OCI-M2 (cell line): ENCODE measurements around the gene MAPKAP1.
"Not testable (repeated sequence)": the region's sequence is repeated elsewhere in the genome, so short reads cannot be mapped to it uniquely, and the experiment has no call there.

ENCODE experiments used
- DNase-seq: peaks from one replicate; lab custom pipeline; 2025; ENCODE audit not compliant: unreplicated experiment; lab: John Stamatoyannopoulos, UW

MAPKAP1 gene

DNA sequence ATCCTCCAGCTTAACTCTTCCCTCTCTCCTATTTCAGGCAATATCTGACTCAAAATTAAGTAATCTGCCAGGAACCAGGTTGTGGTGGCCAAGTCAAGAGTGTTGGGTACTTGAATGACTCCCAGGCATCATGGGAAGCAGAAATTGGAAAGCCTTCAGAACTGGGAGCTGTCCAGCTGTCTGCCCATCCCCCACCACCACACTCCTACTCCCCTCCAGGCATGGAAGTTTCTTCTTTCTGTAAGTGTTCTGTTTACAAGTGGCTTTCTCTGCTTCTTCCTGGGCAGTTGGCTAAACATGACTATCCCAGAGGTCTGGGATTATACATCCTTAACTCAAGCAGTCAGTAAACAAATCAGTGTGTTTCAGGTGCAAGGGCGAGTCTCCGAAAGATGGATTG, 25.6 kb upstream of the MAPKAP1 start:
- no peak for DNase-seq

DNA sequence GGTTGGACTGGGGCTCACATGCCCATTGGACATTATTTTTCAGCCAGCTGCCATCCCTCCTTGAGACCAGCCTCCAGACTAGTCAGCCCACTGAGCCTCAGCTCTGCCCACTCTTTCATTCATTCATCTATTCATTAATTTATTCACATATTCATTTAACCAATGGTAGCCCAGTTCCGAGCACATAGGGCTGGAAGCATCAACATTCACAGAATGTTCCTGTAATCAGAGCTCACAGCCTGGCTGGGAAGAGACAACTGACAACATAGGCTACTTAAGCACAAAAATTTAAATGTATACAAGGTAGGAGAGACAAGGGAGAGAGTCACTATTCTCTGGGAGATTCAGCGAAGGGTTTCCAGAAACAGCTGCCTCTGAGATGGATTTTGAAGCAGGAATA, 23.2 kb upstream of the MAPKAP1 start:
- DNase-seq, result no peak

DNA sequence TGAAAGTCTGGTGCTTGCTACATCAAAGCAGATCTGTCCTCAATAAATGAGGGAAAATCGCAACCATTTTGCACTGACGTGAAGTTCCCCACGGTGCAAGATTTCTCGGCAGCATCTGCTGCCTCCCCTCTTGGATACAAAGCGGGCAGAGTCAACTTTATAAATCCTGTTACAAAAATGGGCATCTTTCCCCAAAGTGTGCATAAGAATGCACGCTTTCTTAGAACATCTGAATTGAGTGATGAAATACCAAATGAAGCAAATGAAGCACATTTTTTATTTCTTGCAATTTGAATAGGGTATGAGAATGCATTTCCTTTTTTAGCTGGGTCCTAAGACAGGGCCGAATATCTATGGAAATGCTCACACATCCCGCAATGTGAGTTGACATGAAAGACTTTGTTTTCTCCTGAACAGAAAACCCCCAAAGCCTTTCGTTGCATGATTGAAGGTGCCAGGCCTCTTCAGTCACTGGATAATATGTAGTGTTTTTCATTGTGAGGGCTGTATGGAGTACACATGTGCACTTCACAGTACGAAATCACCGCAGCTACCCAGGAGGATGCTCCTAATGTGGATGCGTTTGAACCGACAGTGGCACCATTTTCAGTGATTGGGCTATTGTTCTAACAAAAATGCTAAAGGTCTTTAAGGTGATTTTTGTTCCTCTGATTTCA, 19.6 kb upstream of the MAPKAP1 start:
- no peak for DNase-seq

DNA sequence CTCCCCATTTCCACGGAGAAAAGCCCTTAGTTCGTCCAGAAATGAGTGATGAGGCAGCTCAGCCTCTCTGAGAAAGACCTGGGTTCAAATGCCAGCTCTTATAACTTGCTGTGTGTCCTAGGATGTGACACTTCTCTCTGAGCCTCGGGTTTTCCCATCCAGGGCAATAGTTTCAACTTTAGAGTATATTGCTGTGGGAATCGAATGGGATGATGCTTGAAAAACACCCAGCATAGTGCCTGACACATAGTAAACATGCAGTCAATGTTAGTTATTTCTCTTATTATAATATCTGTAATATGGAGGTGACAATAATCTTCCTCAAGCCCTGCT, 430 bp upstream of the MAPKAP1 start:
- no peak for DNase-seq

DNA sequence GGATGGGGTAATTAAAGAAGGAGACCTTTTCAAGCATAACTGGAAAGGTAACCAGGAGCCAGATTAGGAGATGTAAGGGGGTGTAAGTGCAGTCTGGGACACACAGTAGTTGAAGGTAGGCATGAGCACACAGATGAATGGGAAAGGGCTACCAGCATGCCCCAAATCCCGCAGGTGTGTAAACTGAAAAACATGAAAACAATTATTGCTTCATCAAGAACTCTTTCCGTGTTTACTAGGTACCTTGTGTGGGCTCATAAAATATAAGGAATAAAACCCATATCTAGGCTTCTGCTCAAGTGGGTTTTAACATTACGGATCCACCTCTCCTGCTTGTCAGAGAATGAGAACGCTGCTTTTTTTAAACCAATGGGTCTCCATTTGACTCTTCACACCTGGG, 1.1 kb downstream of the MAPKAP1 start:
- DNase-seq, result no peak

DNA sequence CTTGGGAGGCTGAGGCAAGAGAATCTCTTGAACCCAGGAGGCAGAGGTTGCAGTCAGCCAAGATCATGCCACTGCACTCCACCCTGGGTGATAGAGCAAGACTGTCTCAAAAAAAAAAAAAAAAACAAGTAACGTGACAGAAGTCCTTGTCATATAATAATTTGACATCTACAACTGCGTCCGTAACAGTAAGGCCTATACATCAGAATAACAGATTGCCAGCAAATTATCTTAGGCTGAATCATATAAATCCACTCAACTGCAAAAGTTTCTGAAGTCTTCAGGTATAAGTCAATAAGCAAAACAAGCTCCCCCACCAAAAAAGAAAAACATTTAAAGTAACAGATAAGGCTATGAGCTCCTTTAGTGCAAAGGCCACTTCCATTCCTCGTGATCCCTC, 3.3 kb downstream of the MAPKAP1 start:
- no peak for DNase-seq

DNA sequence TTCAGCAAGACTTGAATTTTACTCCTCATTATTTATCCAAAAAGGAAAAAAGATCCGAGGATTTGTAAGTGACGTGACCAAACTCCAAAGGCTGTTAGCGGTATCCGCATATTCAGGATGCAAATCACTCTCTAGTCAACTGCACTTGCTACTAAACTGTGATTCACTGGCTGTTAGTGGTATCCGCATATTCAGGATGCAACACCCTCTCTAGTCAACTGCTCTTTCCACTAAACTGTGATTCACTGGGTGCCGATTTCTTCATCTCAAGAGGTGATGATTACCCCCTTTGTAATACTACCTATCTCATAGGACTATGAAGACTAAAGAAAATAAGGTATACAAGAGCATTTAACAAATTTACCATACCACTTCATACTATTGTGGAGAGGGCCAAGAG, 5.7 kb downstream of the MAPKAP1 start:
- no peak for DNase-seq

DNA sequence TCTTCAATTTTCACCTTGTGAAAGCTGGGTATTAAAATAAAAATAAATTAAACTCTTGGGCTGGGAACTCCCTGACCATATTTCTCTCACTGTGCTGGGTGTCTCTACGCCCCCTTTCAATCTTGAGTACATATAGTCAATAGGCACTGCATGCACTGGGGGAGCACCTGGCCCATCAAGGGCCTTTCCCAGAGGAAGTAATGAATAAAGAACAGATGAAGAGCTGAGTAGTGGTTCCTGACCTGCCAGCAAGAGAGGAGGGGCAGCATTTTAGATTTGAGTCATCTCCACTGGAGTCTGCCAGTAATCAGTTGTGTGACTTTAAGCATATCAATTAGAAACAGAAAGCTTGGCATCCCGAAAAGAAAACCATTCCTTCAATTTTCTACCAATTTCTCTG, 6.2 kb downstream of the MAPKAP1 start:
- DNase-seq, result no peak

DNA sequence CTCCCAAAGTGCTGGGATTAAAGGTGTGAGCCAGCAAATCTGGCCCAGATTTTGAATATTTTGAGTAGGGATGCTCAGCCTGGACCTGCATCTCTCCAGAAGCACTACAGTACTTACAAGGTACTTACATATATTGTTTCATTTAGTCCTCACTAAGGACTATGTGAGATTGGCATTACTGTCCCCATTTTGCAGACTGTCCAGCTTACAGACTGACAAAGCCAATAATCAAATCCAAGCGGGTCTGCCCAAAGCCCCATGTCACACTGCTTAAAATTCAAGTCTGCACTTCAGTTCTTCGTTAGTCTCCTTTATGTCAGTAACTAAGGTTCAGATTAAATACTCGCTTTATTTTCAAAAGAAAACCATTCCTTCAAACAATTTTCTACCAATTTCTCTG, 7.1 kb downstream of the MAPKAP1 start:
- no peak for DNase-seq

DNA sequence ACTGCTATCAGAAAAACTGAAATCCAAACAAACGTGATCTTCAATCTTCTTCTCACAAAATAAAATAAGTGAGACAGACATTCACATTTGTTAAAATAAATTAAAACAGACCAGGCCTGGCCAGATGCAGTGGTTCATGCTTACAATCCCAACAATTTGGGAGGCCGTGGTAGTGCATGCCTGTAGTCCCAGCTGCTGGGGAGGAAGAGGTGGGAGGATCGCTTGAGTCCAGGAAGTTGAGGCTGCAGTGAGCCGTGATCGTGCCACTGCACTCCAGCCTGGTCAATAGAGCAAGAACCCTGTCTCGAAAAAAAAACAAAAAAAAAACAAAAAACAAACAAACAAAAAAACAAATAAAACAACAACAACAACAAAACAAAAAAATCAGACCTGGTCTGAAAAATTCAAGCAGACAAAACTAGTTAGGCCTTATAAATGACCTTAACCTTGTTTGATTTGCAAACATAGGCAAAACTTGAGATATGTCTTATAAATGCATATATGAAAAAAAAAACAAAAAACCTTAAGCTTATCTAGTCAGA, 10.8 kb downstream of the MAPKAP1 start:
- DNase-seq, result no peak

DNA sequence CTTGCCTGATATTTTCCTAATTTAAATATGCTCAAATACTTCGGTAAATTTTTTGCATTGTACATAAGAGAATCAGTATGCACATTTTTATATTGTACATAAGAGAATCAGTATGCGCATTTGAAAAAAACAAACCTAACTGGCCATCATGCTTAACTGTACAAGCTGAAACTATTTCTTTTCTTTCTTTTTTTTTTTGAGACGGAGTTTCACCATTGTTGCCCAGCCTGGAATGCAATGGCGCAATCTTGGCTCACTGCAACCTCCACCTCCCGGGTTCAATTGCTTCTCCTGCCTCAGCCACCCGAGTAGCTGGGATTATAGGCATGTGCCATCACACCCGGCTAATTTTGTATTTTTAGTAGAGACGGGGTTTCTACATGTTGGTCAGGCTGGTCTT, 11.5 kb downstream of the MAPKAP1 start:
- not testable (repeated sequence) for DNase-seq

DNA sequence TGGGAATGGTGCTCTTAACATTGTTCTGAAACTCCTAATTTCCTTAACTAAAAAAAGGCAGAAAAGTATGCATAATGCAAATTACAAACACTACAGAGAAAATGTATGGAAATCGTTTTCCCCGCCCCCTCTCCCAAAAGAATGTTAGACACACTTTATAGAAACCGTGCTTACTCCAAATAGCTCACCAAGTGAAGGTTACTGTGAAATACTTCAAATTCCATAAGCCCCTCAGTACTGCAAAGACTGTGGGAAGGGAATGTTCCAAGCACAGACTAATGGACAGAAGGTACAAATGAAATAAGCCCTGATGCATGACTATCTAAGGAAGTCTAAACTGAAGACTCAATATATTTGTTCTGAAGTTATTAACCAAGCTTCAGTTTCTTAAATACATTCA, 12.5 kb downstream of the MAPKAP1 start:
- DNase-seq, result no peak

DNA sequence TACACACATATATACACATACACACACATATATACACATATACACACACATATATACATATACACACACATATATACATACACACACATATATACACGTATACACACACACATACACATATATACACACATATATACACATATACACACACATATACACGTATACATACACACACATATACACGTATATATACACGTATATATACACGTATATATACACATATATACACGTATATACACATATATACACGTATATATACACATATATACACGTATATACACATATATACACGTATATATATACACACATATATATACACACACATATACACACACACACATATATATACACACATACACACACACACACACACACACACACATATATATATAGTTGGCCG, 13.5 kb downstream of the MAPKAP1 start:
- not testable (repeated sequence) for DNase-seq

DNA sequence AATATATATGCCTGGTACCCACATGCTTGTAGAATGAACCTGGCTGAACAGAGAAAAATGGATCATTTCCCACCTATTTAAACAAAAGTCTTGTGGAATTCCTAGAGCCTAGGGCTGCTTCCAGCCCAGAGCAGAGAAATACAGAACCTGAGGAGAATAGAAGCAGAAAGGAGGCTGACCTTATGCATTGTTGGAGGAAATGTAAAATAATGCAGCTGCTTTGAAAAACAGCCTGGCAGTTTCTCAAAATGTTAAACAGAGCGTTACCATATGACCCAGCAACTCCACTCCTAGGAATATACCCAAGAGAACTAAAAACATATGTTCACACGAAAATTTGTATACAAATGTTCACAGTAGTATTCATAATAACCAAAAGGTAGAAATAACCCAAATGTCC, 15.1 kb downstream of the MAPKAP1 start:
- DNase-seq, result no peak

DNA sequence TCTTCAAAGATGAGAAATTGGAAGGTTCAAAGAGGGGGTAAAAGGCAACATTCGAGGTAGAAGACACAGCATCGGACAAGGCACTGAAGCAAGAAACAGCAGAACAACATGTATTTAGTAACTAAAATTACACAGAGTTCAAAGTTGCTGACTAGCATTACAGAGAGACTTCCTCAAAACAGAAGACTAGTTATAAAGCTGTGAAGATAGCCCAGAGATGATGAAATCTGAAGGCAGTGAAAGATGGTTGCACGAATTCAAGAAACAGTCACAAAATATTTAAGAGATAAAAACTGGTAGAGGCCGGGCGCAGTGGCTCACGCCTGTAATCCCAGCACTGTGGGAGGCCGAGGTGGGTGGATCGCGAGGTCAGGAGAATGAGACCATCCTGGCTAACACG, 16.3 kb downstream of the MAPKAP1 start:
- DNase-seq, result no peak

DNA sequence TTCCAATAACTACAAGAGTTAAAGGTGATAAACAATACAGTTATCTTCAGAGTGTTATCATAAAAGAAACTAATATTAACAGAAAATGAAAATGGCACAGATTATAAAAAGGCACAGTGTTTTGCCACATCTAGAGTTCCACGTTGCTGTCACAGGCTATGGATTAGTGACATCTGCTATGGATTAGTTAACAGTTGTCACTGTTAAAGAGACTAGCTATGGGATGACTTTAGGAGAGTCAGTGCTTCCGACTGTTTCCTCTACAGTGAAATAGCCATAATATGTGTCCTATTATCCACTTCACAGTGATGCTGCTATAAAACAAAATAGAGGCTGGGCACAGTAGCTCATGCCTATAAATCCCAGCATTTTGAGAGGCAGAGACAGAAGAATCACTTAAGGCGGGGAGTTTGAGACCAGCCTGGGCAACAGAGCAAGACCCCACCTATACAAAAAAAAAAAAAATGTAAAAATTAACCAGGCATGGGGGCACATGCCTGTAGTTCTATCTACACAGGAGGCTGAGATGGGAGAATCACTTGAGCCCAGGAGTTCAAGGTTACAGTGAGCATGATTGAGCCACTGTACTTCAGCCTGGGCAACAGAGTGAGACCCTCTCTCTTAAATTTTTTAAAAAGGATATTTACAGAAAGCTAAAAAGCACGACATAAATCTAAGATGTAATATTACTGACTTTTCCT, 19.7 kb downstream of the MAPKAP1 start:
- DNase-seq, result no peak

DNA sequence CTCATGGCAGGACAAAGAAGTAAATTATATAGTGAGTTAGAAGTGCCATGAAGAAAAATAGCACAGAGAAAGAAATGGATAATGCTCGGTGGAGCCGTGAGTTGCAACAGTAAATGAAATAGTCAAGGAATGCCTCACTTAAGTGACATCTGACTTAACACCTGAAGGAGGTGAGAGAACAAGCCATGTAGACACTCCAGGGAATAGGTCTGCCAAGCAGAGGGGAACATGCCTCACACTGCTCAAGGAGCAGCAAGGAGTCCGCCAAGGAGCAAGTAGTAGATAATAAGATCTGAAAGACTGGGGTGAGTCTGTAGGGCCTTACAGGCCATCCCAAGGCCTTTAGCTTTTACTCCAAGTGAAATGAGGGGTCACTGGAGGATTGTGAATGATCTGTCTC, 21.8 kb downstream of the MAPKAP1 start:
- no peak for DNase-seq

DNA sequence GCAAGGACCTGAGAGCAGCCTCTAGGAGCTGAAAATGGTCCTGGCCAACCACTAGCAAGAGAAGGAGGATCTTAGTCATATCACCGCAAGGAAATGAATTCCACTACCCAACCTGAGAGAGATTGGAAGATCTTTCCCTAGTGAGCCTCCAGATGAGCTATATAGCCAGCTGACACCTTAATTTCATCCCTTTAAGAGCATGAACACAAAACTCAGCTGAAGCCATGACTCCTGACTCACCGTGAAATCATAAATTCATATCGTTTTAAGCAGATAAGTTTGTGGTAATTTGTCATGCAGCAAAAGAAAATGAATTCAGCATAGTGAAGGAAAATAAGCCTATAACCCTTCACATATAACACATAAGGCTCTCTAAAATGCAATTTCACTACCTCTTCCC, 23.5 kb downstream of the MAPKAP1 start:
- DNase-seq, result no peak

DNA sequence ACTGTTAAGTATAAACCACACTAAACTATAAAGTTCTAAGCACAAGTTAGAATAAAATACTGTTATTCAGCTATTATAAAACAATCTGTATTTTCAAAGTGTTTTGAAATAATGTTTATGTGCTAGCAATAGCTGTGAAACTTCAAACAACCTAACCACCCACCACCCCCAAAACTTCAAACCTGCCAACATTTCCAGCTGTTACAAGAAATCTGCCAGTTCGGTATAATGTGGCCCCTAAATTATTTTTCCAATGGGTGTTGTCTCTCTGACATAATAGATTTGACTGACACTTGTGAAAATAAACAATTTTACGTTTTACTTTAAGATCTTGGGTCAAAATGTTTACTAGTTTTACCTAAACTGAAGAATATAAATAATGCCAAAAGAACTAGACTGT, 24.7 kb downstream of the MAPKAP1 start:
- DNase-seq, result no peak

DNA sequence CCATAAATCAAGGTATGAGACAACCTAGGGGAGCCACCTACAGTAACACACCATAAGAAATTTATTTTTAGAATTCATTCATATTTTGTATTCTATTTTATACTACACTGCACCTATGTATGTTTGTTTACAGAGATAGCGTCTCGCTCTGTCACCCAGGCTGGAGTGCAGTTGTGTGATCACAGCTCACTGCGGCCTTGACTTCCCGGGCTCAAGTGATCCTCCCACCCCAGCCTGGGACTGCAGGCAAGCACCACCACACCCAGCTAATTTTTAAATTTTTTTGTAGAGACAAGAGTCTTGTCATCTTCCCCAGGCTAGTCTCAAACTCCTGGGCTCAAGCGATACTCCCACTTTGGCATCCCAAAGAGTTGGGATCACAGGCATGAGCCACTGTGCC, 25.4 kb downstream of the MAPKAP1 start:
- no peak for DNase-seq

DNA sequence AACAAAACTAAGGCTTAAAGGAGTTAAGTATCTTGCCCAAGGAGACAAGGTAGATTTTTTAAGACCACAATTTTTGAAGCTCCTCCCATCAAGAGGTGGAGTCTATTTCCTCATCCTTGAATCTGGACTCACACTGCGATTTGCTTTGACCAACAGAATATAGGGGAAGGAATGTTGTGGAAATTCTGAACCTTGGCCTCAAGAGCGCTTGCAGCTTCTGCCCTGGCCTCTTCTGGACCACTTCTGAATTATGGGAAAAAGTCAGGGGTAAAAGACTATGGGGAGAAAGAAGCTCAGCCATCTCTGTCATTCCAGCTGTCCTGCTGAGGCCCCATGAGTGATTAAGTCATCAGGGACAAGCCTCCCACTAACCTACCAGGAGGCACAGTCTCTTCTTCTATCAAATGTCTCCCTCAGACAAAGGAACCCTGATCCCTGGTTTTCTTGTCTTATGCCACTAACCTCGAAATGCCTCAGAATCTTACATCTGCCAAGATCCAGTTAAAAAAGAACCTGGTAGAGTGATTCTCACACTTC, 25.9 kb downstream of the MAPKAP1 start:
- DNase-seq, result no peak

DNA sequence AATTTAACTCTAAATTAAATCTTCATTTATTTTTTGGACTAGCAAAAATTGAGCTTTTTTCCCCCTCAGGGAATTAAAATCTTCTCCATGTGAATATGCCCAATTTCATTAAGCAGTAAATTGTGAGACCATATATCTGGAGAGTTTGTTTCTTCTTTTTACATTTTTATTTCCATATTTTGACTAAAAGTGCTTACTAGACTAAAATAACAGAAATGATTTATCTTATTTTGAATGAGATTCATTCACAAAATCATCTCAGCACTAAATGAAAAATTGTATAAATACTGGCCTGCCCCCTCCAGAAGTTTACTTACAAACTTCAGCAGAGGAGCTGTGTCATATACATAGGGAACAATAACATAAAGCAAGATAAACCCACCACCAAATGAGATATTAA, 26.6 kb downstream of the MAPKAP1 start:
- DNase-seq, result no peak
